K562 (cell line): ENCODE measurements around the gene PRKACA. TPM values are rescaled to one million over a fixed set of nuclear protein-coding genes. Genes with fewer than 3 reads are reported as not detected.
A peak's percentile ranks its signal among the peaks of the same experiment; 100 is the strongest.

Source experiments
- CAMTA2 ChIP-seq: fragments of 250-450 bp; sonication (Bioruptor Pico); conservative IDR thresholded peaks from 2 replicates; pipeline ENCODE4 v1.5.1; 2022
- CEBPB ChIP-seq: fragments of 450-650 bp; IDR thresholded peaks from 2 replicates; pipeline ENCODE4 v1.6.1; 2016; ENCODE audit warnings: missing genetic modification characterization, missing compliant biosample characterization
- EGR1 ChIP-seq: fragments of 450-650 bp; conservative IDR thresholded peaks from 2 replicates; pipeline ENCODE4 v1.6.1; 2017; ENCODE audit warnings: mild to moderate bottlenecking
- MYBL2 ChIP-seq, 2 experiments: fragments of 450-650 bp in 1 of 2; sonication (generic) in 1 of 2; formaldehyde crosslinking in 1 of 2; IDR thresholded peaks; 2 replicates each; pipeline versions ENCODE4 v1.6.1 to v1.8.1; 2017 to 2022; ENCODE audit warnings: borderline replicate concordance in 1 of 2, inconsistent platforms in 1 of 2, low read depth in 1 of 2, mild to moderate bottlenecking in 1 of 2, missing genetic modification reagents in 1 of 2, moderate library complexity in 1 of 2
- MYC ChIP-seq, 2 experiments: fragments of 250-450 bp in 1 of 2; sonication (Bioruptor Pico) in 1 of 2; IDR thresholded peaks; 2 replicates each; pipeline versions ENCODE4 v1.5.1 to v1.6.1; 2012 to 2021; ENCODE audit warnings: low read depth in 2 of 2, borderline replicate concordance in 1 of 2, improper control_type of control experiment in 1 of 2, low read length in 1 of 2, mild to moderate bottlenecking in 1 of 2, moderate library complexity in 1 of 2
- NONO ChIP-seq, 2 experiments: fragments of 200-400 bp in 1 of 2; fragments of 450-650 bp in 1 of 2; formaldehyde crosslinking in 1 of 2; IDR thresholded peaks; 2 replicates each; pipeline ENCODE4 v1.6.1; 2017; ENCODE audit warnings: low read depth in 2 of 2, mild to moderate bottlenecking in 2 of 2, moderate library complexity in 2 of 2, low read length in 1 of 2
- NR2C1 ChIP-seq, 2 experiments: fragments of 450-650 bp; IDR thresholded peaks; 2 replicates each; pipeline ENCODE4 v1.6.1; 2017; ENCODE audit warnings: mild to moderate bottlenecking in 2 of 2, antibody characterized with exemption in 1 of 2, inconsistent platforms in 1 of 2, missing compliant biosample characterization in 1 of 2, missing genetic modification characterization in 1 of 2
- PHF8 ChIP-seq: fragments of 200-600 bp; sonication (generic); IDR thresholded peaks from 2 replicates; pipeline ENCODE4 v1.6.1; 2012; ENCODE audit warnings: mixed run types, mild to moderate bottlenecking, inconsistent platforms, low read length, moderate library complexity, borderline replicate concordance
- SAP30 ChIP-seq: fragments of 200-600 bp; sonication (generic); IDR thresholded peaks from 2 replicates; pipeline ENCODE4 v1.6.1; 2012; ENCODE audit warnings: borderline replicate concordance, low read depth, mild to moderate bottlenecking, moderate library complexity, low read length, control low read depth, inconsistent platforms; ENCODE audit not compliant: insufficient read depth, poor library complexity, severe bottlenecking
- ZBTB17 ChIP-seq: fragments of 450-650 bp; formaldehyde crosslinking; IDR thresholded peaks from 2 replicates; pipeline ENCODE4 v1.4.0; 2020; ENCODE audit warnings: mild to moderate bottlenecking
- ZNF134 ChIP-seq: fragments of 250-450 bp; sonication (Bioruptor Pico); conservative IDR thresholded peaks from 2 replicates; pipeline ENCODE4 v1.4.0; 2020
- ZNF699 ChIP-seq: fragments of 250-450 bp; sonication (Bioruptor Pico); IDR thresholded peaks from 2 replicates; pipeline ENCODE4 v1.8.0; 2021; ENCODE audit warnings: mild to moderate bottlenecking, moderate library complexity; ENCODE audit not compliant: insufficient replicate concordance
- ZNF76 ChIP-seq: fragments of 250-450 bp; sonication (Bioruptor Pico); IDR thresholded peaks from 2 replicates; pipeline ENCODE4 v1.4.0; 2020; ENCODE audit warnings: mild to moderate bottlenecking, moderate library complexity, borderline replicate concordance
- ZNF766 ChIP-seq: fragments of 200-800 bp; sonication (Bioruptor generic); conservative IDR thresholded peaks from 2 replicates; pipeline ENCODE4 v1.6.1; 2016; ENCODE audit warnings: missing genetic modification characterization, missing compliant biosample characterization
- polyA plus RNA-seq, 8 experiments: library from polyadenylated mRNA; depleted of rRNA in 4 of 8; stranded (reverse) in 5 of 8; unstranded in 3 of 8; fragments of >200 nt; fragmentation: Nextera tagmentation in 2 of 8; fragmentation: Illumina TruSeq in 1 of 8; extraction: Ambion mirVana in 2 of 8; extraction: Trizol in 1 of 8; gene quantifications; 2 replicates each; pipeline versions ENCODE4 v1.2.1 to v1.2.3, GENCODE V29; 2011 to 2014; ENCODE audit warnings: inconsistent platforms in 1 of 8, missing spikeins in 1 of 8
- total RNA-seq, 7 experiments: library from RNA; depleted of rRNA in 6 of 7; stranded (reverse); fragments of >200 nt in 6 of 7; fragmentation: Illumina TruSeq in 2 of 7; extraction: Trizol in 2 of 7; gene quantifications; 2 replicates each; pipeline versions ENCODE4 v1.2.1 to v1.2.3, GENCODE V29; 2011 to 2021; ENCODE audit warnings: low replicate concordance in 1 of 7
- TF ChIP-seq, protein P1 (sequence below): conservative IDR thresholded peaks from 2 replicates; pipeline ENCODE4 v1.6.1; 2011; ENCODE audit warnings: low read depth, mild to moderate bottlenecking, low read length; ENCODE audit not compliant: control insufficient read depth
- TF ChIP-seq, protein P2 (sequence below), 2 experiments: fragments of 450-650 bp; IDR thresholded peaks; 2 replicates each; pipeline ENCODE4 v1.6.1; 2018; ENCODE audit warnings: mild to moderate bottlenecking in 2 of 2, low read depth in 1 of 2; ENCODE audit not compliant: partially characterized antibody in 2 of 2
- TF ChIP-seq, protein P3 (sequence below), 2 experiments: fragments of 250-450 bp in 1 of 2; fragments of 450-650 bp in 1 of 2; sonication (Bioruptor Pico) in 1 of 2; IDR thresholded peaks; 2 replicates each; pipeline versions ENCODE4 v1.6.1 to v1.8.0; 2016 to 2021; ENCODE audit warnings: mild to moderate bottlenecking in 2 of 2, moderate library complexity in 2 of 2, missing compliant biosample characterization in 1 of 2, missing genetic modification characterization in 1 of 2

PRKACA gene
- total and polyA plus RNA-seq, 9 of the 15 experiments (the other 6 are each of a cell fraction or from before 2014, with no cell fraction given) = 1.2 to 63.1 (median 13.0) TPM

DNA sequence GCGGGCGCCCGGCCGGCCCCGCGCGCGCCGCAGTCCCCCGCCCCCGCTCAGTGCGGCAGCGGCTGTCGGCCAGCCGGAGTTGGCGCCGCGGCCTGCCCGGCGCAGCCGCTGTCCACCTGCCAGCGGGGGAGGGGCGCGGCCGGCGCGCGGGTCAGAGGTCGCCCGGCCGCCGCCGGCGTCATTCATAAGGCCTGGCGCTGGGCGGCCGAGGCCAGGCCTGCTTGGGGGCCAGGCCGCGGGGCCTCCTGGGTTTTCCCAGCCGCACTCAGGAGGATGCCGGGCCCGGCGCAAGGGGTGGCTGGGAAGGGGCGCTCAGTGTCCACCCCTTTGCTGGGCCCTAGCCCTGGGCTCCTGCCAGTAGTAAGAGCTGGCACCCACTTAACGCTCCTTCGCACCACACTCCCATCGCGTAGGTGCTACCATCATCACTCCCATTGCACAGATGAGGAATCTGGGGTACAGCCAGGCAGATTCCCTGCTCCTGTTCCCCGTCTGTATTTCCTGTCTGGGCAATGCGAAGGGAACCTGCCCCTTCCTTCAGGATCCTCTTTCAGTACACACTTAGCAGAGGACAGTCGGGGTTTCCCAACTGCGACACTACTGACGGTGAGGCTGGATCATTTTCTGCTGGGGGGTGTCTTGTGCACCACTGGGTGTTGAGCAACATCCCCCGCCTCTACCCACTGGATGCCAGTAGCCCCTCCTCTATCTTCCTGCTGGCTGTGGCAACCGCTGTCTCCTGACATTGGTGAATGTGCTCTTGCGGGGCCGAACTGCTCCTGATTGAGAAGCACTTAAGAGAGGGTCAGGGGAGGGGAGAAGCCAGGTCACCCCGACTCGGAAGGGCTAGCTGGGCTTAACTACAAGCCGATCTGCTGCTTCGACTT is 846 bp upstream of the PRKACA start (continued):
- TF ChIP-seq SAP30 = peak; percentile 54
- TF ChIP-seq ZNF699 = no peak
- peak; percentile 86 for TF ChIP-seq NR2C1 (IDR thresholded peaks at IDR 0.05)
- TF ChIP-seq NR2C1 (tag; IDR thresholded peaks at IDR 0.05) = peak; percentile 91
- 0 out of 2 replicates have a peak, but pooled peaks have one; percentile 14 for TF ChIP-seq ZBTB17 (CRISPR knock-in tag)
- 0 out of 2 replicates have a peak, but pooled peaks have one; percentile 88 for TF ChIP-seq CAMTA2 (CRISPR knock-in tag)
- TF ChIP-seq NONO (IDR thresholded peaks at IDR 0.05; ENCODE audit: low read depth in 2 of 2, low read length in 1 of 2) = peak in 1 of 2 experiments; percentile 78; a peak in 1 of 4 replicates
- peak; percentile 88 for TF ChIP-seq CEBPB (tag)
- TF ChIP-seq, protein P1, sequence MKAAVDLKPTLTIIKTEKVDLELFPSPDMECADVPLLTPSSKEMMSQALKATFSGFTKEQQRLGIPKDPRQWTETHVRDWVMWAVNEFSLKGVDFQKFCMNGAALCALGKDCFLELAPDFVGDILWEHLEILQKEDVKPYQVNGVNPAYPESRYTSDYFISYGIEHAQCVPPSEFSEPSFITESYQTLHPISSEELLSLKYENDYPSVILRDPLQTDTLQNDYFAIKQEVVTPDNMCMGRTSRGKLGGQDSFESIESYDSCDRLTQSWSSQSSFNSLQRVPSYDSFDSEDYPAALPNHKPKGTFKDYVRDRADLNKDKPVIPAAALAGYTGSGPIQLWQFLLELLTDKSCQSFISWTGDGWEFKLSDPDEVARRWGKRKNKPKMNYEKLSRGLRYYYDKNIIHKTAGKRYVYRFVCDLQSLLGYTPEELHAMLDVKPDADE = peak; percentile 59
- TF ChIP-seq, protein P2, sequence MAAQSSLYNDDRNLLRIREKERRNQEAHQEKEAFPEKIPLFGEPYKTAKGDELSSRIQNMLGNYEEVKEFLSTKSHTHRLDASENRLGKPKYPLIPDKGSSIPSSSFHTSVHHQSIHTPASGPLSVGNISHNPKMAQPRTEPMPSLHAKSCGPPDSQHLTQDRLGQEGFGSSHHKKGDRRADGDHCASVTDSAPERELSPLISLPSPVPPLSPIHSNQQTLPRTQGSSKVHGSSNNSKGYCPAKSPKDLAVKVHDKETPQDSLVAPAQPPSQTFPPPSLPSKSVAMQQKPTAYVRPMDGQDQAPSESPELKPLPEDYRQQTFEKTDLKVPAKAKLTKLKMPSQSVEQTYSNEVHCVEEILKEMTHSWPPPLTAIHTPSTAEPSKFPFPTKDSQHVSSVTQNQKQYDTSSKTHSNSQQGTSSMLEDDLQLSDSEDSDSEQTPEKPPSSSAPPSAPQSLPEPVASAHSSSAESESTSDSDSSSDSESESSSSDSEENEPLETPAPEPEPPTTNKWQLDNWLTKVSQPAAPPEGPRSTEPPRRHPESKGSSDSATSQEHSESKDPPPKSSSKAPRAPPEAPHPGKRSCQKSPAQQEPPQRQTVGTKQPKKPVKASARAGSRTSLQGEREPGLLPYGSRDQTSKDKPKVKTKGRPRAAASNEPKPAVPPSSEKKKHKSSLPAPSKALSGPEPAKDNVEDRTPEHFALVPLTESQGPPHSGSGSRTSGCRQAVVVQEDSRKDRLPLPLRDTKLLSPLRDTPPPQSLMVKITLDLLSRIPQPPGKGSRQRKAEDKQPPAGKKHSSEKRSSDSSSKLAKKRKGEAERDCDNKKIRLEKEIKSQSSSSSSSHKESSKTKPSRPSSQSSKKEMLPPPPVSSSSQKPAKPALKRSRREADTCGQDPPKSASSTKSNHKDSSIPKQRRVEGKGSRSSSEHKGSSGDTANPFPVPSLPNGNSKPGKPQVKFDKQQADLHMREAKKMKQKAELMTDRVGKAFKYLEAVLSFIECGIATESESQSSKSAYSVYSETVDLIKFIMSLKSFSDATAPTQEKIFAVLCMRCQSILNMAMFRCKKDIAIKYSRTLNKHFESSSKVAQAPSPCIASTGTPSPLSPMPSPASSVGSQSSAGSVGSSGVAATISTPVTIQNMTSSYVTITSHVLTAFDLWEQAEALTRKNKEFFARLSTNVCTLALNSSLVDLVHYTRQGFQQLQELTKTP (IDR thresholded peaks at IDR 0.05; ENCODE audit: low read depth in 1 of 2, partially characterized antibody in 2 of 2) = peak in 1 of 2 experiments; percentile 67
- no peak for TF ChIP-seq MYBL2 (IDR thresholded peaks at IDR 0.05; ENCODE audit: low read depth)
- no peak for TF ChIP-seq MYBL2 (CRISPR knock-in tag; IDR thresholded peaks at IDR 0.05; ENCODE audit: borderline replicate concordance)
- peak; percentile 72; the same call in 1 of the 2 replicates for TF ChIP-seq ZNF766 (CRISPR knock-in tag)
- no peak for TF ChIP-seq EGR1
- 0 out of 2 replicates have a peak, but pooled peaks have one; percentile 8 for TF ChIP-seq ZNF134 (CRISPR knock-in tag)
- peak; percentile 58; the same call in 1 of the 2 replicates for TF ChIP-seq PHF8
- TF ChIP-seq, protein P3, sequence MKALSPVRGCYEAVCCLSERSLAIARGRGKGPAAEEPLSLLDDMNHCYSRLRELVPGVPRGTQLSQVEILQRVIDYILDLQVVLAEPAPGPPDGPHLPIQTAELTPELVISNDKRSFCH (CRISPR knock-in tag; IDR thresholded peaks at IDR 0.05) = no peak
- TF ChIP-seq, protein P3 (tag; IDR thresholded peaks at IDR 0.05) = 0 out of 2 replicates have a peak, but pooled peaks have one; percentile 52
- TF ChIP-seq MYC (IDR thresholded peaks at IDR 0.05; ENCODE audit: low read depth, low read length) = peak; percentile 20; the same call in 1 of the 2 replicates
- no peak for TF ChIP-seq MYC (CRISPR knock-in tag; IDR thresholded peaks at IDR 0.05; ENCODE audit: borderline replicate concordance, low read depth)
- peak; percentile 67; the same call in 1 of the 2 replicates for TF ChIP-seq ZNF76 (CRISPR knock-in tag)
